A673 (cell line): ENCODE data around the gene OBSCN. TPM values are rescaled to one million over a fixed set of nuclear protein-coding genes. Genes with fewer than 3 reads are reported as not detected.

Source experiments
- BruUV-seq: library from RNA; stranded (reverse); fragments of 400-500 nt; replicated peaks from 2 replicates; lab custom pipeline; 2021; lab: Mats Ljungman, UMichigan
- CTCF ChIA-PET: fragments of 300-600 bp; sonication (Branson Sonifier 250); formaldehyde crosslinking; loops from one replicate; lab custom pipeline; 2022; ENCODE audit warnings: antibody characterized with exemption; lab: Charles Lee
- POLR2A ChIA-PET: fragments of 300-600 bp; sonication (Branson Sonifier 250); formaldehyde crosslinking; loops from one replicate; lab custom pipeline; 2022; ENCODE audit warnings: antibody characterized with exemption; ENCODE audit not compliant: low non-redundant PET; lab: Charles Lee
- DNase-seq: peaks from one replicate; pipeline ENCODE4 v3.0.0-alpha.2; 2015; ENCODE audit warnings: low spot score
- H3K27ac ChIP-seq: fragments of 200-600 bp; sonication (generic); 2 replicates; pipeline ENCODE4 v1.5.1; 2016; ENCODE audit warnings: mixed run types, low read depth, mild to moderate bottlenecking, mixed read lengths, antibody characterized with exemption, low read length; ENCODE audit not compliant: poor library complexity, severe bottlenecking
- H3K27me3 ChIP-seq: fragments of 200-600 bp; sonication (generic); replicated peaks from 2 replicates; pipeline ENCODE4 v1.6.1; 2017; ENCODE audit warnings: mixed run types, low read depth, mild to moderate bottlenecking, mixed read lengths, antibody characterized with exemption, low read length; ENCODE audit not compliant: insufficient read depth, poor library complexity
- H3K36me3 ChIP-seq: fragments of 200-600 bp; sonication (generic); 2 replicates; pipeline ENCODE4 v1.6.1; 2016; ENCODE audit warnings: mixed run types, mild to moderate bottlenecking, mixed read lengths, antibody characterized with exemption, low read length; ENCODE audit not compliant: insufficient read depth, poor library complexity, severe bottlenecking
- H3K4me1 ChIP-seq: fragments of 200-600 bp; sonication (generic); 2 replicates; pipeline ENCODE4 v1.6.1; 2017; ENCODE audit warnings: mixed run types, mild to moderate bottlenecking, mixed read lengths, antibody characterized with exemption, low read length; ENCODE audit not compliant: insufficient read depth, poor library complexity, severe bottlenecking
- H3K4me3 ChIP-seq: fragments of 200-600 bp; sonication (generic); 2 replicates; pipeline ENCODE4 v1.5.1; 2016; ENCODE audit warnings: low read depth, mixed run types, mild to moderate bottlenecking, mixed read lengths, low read length; ENCODE audit not compliant: poor library complexity, severe bottlenecking
- H3K9me3 ChIP-seq: fragments of 200-600 bp; sonication (generic); 2 replicates; pipeline ENCODE4 v1.6.1; 2016; ENCODE audit warnings: mixed run types, low read depth, mild to moderate bottlenecking, mixed read lengths, antibody characterized with exemption, low read length; ENCODE audit not compliant: poor library complexity, severe bottlenecking
- EZH2 ChIP-seq: fragments of 200-600 bp; sonication (generic); IDR thresholded peaks from 2 replicates; pipeline ENCODE4 v1.6.1; 2017; ENCODE audit warnings: borderline replicate concordance, low read depth, mild to moderate bottlenecking, mixed read lengths, antibody characterized with exemption, low read length; ENCODE audit not compliant: poor library complexity, severe bottlenecking
- intact Hi-C: fragments of 100-400 bp; cut with micrococcal nuclease; formaldehyde crosslinking; loops from one replicate; pipeline ENCODE4 v1.10.0; 2022; ENCODE audit not compliant: unreplicated experiment
- total RNA-seq: library from RNA; stranded (reverse); gene quantifications from 2 replicates; pipeline ENCODE4 v1.2.3, GENCODE V29; 2021
- TF ChIP-seq, protein P1 (sequence below): fragments of 300-800, 200-600 bp; sonication (generic); conservative IDR thresholded peaks from 2 replicates; pipeline ENCODE4 v1.5.1; 2017; ENCODE audit warnings: low read depth, mild to moderate bottlenecking, antibody characterized with exemption, low read length, moderate library complexity, mixed read lengths

Gene OBSCN
- total RNA-seq, 1 experiment from 2014 or later = 37.7 TPM

DNA sequence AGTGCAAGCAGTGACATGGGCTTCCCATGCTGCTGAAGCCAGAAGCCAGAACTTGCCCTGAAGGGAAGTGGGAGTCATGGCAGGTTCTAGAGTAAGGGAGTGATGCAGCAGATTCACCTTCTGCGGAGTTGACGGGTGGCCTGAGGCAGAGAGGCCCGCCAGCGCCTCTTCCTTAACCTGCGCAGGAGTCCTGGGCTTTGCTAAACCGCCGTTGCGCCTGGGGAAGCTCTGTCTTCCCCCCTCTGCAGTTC lies 67.3 kb downstream of the OBSCN start:
- intact Hi-C loops = no loop called here
- no peak for DNase-seq
- no peak for TF ChIP-seq EZH2
- TF ChIP-seq, protein P1, sequence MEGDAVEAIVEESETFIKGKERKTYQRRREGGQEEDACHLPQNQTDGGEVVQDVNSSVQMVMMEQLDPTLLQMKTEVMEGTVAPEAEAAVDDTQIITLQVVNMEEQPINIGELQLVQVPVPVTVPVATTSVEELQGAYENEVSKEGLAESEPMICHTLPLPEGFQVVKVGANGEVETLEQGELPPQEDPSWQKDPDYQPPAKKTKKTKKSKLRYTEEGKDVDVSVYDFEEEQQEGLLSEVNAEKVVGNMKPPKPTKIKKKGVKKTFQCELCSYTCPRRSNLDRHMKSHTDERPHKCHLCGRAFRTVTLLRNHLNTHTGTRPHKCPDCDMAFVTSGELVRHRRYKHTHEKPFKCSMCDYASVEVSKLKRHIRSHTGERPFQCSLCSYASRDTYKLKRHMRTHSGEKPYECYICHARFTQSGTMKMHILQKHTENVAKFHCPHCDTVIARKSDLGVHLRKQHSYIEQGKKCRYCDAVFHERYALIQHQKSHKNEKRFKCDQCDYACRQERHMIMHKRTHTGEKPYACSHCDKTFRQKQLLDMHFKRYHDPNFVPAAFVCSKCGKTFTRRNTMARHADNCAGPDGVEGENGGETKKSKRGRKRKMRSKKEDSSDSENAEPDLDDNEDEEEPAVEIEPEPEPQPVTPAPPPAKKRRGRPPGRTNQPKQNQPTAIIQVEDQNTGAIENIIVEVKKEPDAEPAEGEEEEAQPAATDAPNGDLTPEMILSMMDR = no peak
- Histone ChIP-seq H3K27ac (peak overlapping the region; percentile 81), H3K4me3 (peak overlapping the region; percentile 56), H3K36me3 (peaks cover 4% of the 10 kb centered on the region), H3K9me3 (no peaks in the 10 kb centered on the region), H3K27me3 (no peaks in the 10 kb centered on the region), H3K4me1 (no peaks in the 10 kb centered on the region)
- ChIA-PET POLR2A (no interaction called here), CTCF (no interaction called here)
- BruUV-seq = no TSS peak

DNA sequence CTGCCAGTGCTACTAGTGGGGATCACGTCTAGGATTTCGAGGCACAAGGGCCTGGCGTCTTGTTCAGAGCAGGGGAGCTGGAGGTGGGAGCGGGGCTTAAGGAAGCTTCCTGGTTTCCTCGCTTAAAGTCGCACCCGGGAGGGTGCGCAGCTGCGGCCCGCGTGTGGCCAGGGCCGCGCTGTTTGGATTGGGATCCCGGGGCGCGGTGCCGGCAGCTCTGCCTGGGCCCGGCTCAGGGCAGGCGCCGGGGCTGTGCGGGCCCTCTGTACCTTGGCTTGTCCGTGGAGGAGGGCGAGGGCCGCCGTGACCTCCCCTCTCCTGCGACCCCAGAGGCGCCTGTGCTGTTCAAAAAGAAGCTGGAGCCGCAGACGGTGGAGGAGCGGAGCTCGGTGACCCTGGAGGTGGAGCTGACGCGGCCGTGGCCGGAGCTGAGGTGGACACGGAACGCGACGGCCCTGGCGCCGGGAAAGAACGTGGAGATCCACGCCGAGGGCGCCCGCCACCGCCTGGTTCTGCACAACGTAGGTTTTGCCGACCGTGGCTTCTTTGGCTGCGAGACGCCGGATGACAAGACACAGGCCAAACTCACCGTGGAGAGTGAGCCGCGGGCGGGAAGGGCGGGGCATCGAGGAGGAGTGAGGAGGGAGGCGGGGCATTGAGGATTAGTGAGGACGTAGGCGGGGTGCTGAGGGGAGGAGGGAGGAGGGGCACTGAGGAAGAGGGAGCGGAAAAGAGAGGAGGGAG lies 67.8 kb downstream of the OBSCN start:
- intact Hi-C loops = no loop called here
- peak overlapping the region; percentile 81 for H3K27ac ChIP-seq
- ChIA-PET POLR2A (no interaction called here), CTCF (no interaction called here)
- no peaks in the 10 kb centered on the region for H3K27me3 ChIP-seq
- TF ChIP-seq, protein P1 = no peak
- TF ChIP-seq EZH2 = no peak
- BruUV-seq = TSS peak; percentile 53
- DNase-seq = peak; percentile 97
- no peaks in the 10 kb centered on the region for H3K9me3 ChIP-seq
- H3K36me3 ChIP-seq = peaks cover 6% of the 10 kb centered on the region
- H3K4me1 ChIP-seq = no peaks in the 10 kb centered on the region
- H3K4me3 ChIP-seq = peak overlapping the region; percentile 56

DNA sequence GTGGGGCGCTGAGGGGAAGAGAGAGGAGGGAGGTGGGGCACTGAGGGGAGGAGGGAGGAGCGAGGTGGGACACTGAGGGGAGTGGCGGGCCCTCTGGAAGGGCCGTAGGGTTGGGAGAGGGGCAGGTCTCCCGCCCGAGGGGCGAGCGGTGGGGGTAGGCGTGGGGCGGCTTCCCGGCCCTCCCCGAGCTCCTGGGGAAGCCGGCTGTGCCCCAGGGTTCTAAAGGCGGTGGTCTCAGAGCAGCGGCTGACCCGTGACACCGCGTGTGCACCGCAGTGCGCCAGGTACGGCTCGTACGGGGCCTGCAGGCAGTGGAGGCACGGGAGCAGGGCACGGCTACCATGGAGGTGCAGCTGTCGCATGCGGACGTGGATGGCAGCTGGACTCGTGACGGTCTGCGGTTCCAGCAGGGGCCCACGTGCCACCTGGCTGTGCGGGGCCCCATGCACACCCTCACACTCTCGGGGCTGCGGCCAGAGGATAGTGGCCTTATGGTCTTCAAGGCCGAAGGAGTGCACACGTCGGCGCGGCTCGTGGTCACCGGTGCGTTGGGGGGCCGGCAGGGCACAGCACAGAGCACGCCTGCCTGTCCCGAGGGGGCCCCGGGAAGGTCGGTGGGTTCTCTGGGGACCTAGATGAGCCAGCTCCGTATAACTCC lies 68.5 kb downstream of the OBSCN start:
- ChIA-PET CTCF (no interaction called here), POLR2A (no interaction called here)
- H3K27ac ChIP-seq = peak overlapping the region; percentile 23
- peak overlapping the region; percentile 56 for H3K4me3 ChIP-seq
- TF ChIP-seq, protein P1 = no peak
- no peak for TF ChIP-seq EZH2
- intact Hi-C loops = no loop called here
- no peaks in the 10 kb centered on the region for H3K27me3 ChIP-seq
- H3K9me3 ChIP-seq = no peaks in the 10 kb centered on the region
- peaks cover 6% of the 10 kb centered on the region for H3K36me3 ChIP-seq
- H3K4me1 ChIP-seq = no peaks in the 10 kb centered on the region
- BruUV-seq = no TSS peak
- no peak for DNase-seq
